HepG2 (cell line): ENCODE results near the gene ZNF276. TPM values are rescaled to one million over a fixed set of nuclear protein-coding genes. Genes with fewer than 3 reads are reported as not detected.

ENCODE experiments used
- ATAC-seq: fragments of 200-7000 bp; cut with Tn5 transposase; 3 replicates; pipeline ENCODE4 v1.9.1; 2020; ENCODE audit warnings: mild to moderate bottlenecking, moderate library complexity
- BruUV-seq: library from RNA; stranded (reverse); fragments of 400-500 nt; replicated peaks from 2 replicates; lab custom pipeline; 2021; lab: Mats Ljungman, UMichigan
- CTCF ChIA-PET: fragments of 300-600 bp; formaldehyde crosslinking; extraction: SDS; loops from one replicate; lab custom pipeline; 2021; ENCODE audit warnings: low total read pairs, inconsistent platforms, low intra/inter-chr PET ratio; lab: Yijun Ruan, JAX
- POLR2A ChIA-PET: fragments of 350-600 bp; sonication (Branson Sonifier 250); formaldehyde crosslinking; loops from one replicate; lab custom pipeline; 2020; ENCODE audit warnings: antibody characterized with exemption, inconsistent platforms; lab: Yijun Ruan, JAX
- DNase-seq: peaks from one replicate; pipeline ENCODE4 v3.0.0-alpha.2; 2015; ENCODE audit warnings: low spot score
- FAIRE-seq: peaks from 3 replicates; lab custom pipeline; 2011; peaks lifted over from hg19 to GRCh38; lab: Jason Lieb, UNC
- H2AFZ ChIP-seq: one replicate; pipeline ENCODE4 v1.6.1; 2011; ENCODE audit warnings: low read length, inconsistent platforms
- H3K27ac ChIP-seq: fragments of 300-600 bp; 3 replicates; pipeline ENCODE4 v1.8.0; 2011; ENCODE audit warnings: mixed run types, mild to moderate bottlenecking, mixed read lengths, low read length, inconsistent platforms; ENCODE audit not compliant: insufficient read depth; ENCODE audit errors: extremely low read length
- H3K27me3 ChIP-seq, 2 experiments: fragments of 200-600 bp in 1 of 2; 2 replicates in 1 of 2; 3 replicates in 1 of 2; pipeline versions ENCODE4 v1.6.0 to v1.8.0; 2011; ENCODE audit warnings: low read length in 2 of 2, mild to moderate bottlenecking in 2 of 2, moderate library complexity in 2 of 2, inconsistent platforms in 1 of 2; ENCODE audit not compliant: insufficient read depth in 2 of 2, control insufficient read depth in 1 of 2
- H3K36me3 ChIP-seq, 2 experiments: fragments of 200-600 bp in 1 of 2; replicated peaks in 1 of 2; 2 replicates in 1 of 2; 3 replicates in 1 of 2; pipeline versions ENCODE4 v1.5.1 to v1.8.0; 2011; ENCODE audit warnings: low read length in 2 of 2, inconsistent platforms in 1 of 2; ENCODE audit not compliant: insufficient read depth in 2 of 2, control insufficient read depth in 1 of 2
- H3K4me1 ChIP-seq: 2 replicates; pipeline ENCODE4 v1.5.1; 2012; ENCODE audit warnings: low read length, inconsistent platforms; ENCODE audit not compliant: insufficient read depth
- H3K4me2 ChIP-seq: 2 replicates; pipeline ENCODE4 v1.6.0; 2011; ENCODE audit warnings: low read depth, low read length, inconsistent platforms
- H3K4me3 ChIP-seq, 3 experiments: fragments of 200-600 bp in 1 of 3; sonication (generic), shearing (Covaris generic) in 1 of 3; replicated peaks in 1 of 3; 2 replicates each; pipeline ENCODE4 v1.5.1; 2011 to 2016; ENCODE audit warnings: low read length in 3 of 3, inconsistent platforms in 2 of 3, low read depth in 2 of 3, mild to moderate bottlenecking in 2 of 3, control low read depth in 1 of 3, mixed read lengths in 1 of 3; ENCODE audit not compliant: insufficient read depth in 1 of 3
- H3K79me2 ChIP-seq: one replicate; pipeline ENCODE4 v1.6.1; 2011; ENCODE audit warnings: low read length, inconsistent platforms; ENCODE audit not compliant: insufficient read depth
- H3K9ac ChIP-seq: 2 replicates; pipeline ENCODE4 v1.6.0; 2011; ENCODE audit warnings: mild to moderate bottlenecking, low read depth, low read length, inconsistent platforms; ENCODE audit not compliant: insufficient read depth
- H3K9me3 ChIP-seq: 2 replicates; pipeline ENCODE4 v1.5.1; 2012; ENCODE audit warnings: mild to moderate bottlenecking, low read length
- H4K20me1 ChIP-seq: 2 replicates; pipeline ENCODE4 v1.6.0; 2011; ENCODE audit warnings: inconsistent platforms, mild to moderate bottlenecking, low read length, moderate library complexity; ENCODE audit not compliant: insufficient read depth
- CENPT ChIP-seq: sonication (generic); formaldehyde crosslinking; IDR thresholded peaks from 2 replicates; pipeline ENCODE4 v1.8.0; 2022; ENCODE audit warnings: low read depth, mild to moderate bottlenecking, moderate library complexity, missing genetic modification reagents
- E2F5 ChIP-seq: sonication (generic); formaldehyde crosslinking; conservative IDR thresholded peaks from 2 replicates; pipeline ENCODE4 v1.4.0; 2020; ENCODE audit warnings: missing genetic modification reagents
- JUND ChIP-seq: sonication (generic); formaldehyde crosslinking; IDR thresholded peaks from 2 replicates; pipeline ENCODE4 v1.8.0; 2022; ENCODE audit warnings: mild to moderate bottlenecking, missing genetic modification reagents
- NPAS2 ChIP-seq: sonication (generic); formaldehyde crosslinking; IDR thresholded peaks from 2 replicates; pipeline ENCODE4 v1.8.0; 2022; ENCODE audit warnings: mild to moderate bottlenecking, missing genetic modification reagents, borderline replicate concordance
- RFX3 ChIP-seq: IDR thresholded peaks from 2 replicates; pipeline ENCODE4 v1.6.1; 2016; ENCODE audit warnings: missing biosample characterization, missing genetic modification reagents
- ZNF121 ChIP-seq: sonication (generic); formaldehyde crosslinking; IDR thresholded peaks from 2 replicates; pipeline ENCODE4 v1.5.0; 2020; ENCODE audit warnings: mild to moderate bottlenecking, missing genetic modification reagents
- WGBS: methylation state at CpG from one replicate; pipeline ENCODE4 v1.1.6; 2017; ENCODE audit warnings: low lambda C conversion rate; 5-methylcytosine and 5-hydroxymethylcytosine counted together
- in situ Hi-C: cut with HindIII; loops from 2 replicates; pipeline ENCODE4 v1.10.0; 2017; ENCODE audit warnings: low pct_unique_long_range_greater_than_20kb; ENCODE audit not compliant: extremely low pct_ligation_motif_present
- intact Hi-C: fragments of 100-400 bp; cut with micrococcal nuclease; formaldehyde crosslinking; loops from one replicate; pipeline ENCODE4 v1.10.0; 2022; ENCODE audit not compliant: unreplicated experiment
- polyA plus RNA-seq, 8 experiments: library from polyadenylated mRNA; depleted of rRNA in 3 of 8; stranded (reverse) in 7 of 8; unstranded in 1 of 8; fragments of >200 nt; fragmentation: Illumina TruSeq in 4 of 8; extraction: Trizol in 4 of 8; gene quantifications; 2 replicates each; pipeline versions ENCODE4 v1.2.1 to v1.2.3, GENCODE V29; 2011 to 2016; ENCODE audit warnings: low read depth in 4 of 8, missing spikeins in 1 of 8, mixed read lengths in 1 of 8; ENCODE audit not compliant: insufficient read depth in 1 of 8
- total RNA-seq, 5 experiments: library from RNA; depleted of rRNA; stranded (reverse); fragments of >200 nt; fragmentation: Illumina TruSeq; extraction: Trizol; gene quantifications; 2 replicates each; pipeline ENCODE4 v1.2.3, GENCODE V29; 2016; ENCODE audit warnings: low read depth in 1 of 5
- TF ChIP-seq, protein P1 (sequence below): sonication (generic); formaldehyde crosslinking; conservative IDR thresholded peaks from 2 replicates; pipeline ENCODE4 v1.4.0; 2020; ENCODE audit warnings: missing genetic modification reagents

The ZNF276 gene
- total and polyA plus RNA-seq, 2 of the 13 experiments (the other 11 are each of a cell fraction or from before 2014, with no cell fraction given): 17.7 to 18.0 TPM

- TF ChIP-seq E2F5 (CRISPR knock-in tag) (0 out of 2 replicates have a peak, but pooled peaks have one; percentile 27), RFX3 (no peak), CENPT (no peak), JUND (no peak)
- TF ChIP-seq, protein P1, sequence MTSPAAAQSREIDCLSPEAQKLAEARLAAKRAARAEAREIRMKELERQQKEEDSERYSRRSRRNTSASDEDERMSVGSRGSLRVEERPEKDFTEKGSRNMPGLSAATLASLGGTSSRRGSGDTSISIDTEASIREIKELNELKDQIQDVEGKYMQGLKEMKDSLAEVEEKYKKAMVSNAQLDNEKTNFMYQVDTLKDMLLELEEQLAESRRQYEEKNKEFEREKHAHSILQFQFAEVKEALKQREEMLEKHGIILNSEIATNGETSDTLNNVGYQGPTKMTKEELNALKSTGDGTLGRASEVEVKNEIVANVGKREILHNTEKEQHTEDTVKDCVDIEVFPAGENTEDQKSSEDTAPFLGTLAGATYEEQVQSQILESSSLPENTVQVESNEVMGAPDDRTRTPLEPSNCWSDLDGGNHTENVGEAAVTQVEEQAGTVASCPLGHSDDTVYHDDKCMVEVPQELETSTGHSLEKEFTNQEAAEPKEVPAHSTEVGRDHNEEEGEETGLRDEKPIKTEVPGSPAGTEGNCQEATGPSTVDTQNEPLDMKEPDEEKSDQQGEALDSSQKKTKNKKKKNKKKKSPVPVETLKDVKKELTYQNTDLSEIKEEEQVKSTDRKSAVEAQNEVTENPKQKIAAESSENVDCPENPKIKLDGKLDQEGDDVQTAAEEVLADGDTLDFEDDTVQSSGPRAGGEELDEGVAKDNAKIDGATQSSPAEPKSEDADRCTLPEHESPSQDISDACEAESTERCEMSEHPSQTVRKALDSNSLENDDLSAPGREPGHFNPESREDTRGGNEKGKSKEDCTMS (CRISPR knock-in tag): no peak
These were observed 12.5 kb downstream of the ZNF276 start (continued) for GRCh38 chr16:89733792-89734191.

- H3K27me3 ChIP-seq: no peaks in the 10 kb centered on the region
- no peak overlapping the region for H3K9ac ChIP-seq
- WGBS: 97% methylated on average over 3 of the region's 3 CpGs
- ATAC-seq (no peak), FAIRE-seq (no peak), DNase-seq (no peak)
- no peaks in the 10 kb centered on the region for H3K9me3 ChIP-seq
- no peak overlapping the region for H3K4me2 ChIP-seq
- intact Hi-C loops: no loop called here
- no peak overlapping the region for H3K4me3 ChIP-seq
- POLR2A ChIA-PET: no interaction called here
- no peaks in the 10 kb centered on the region for H3K79me2 ChIP-seq
- no peaks in the 10 kb centered on the region for H3K4me1 ChIP-seq
- no TSS peak for BruUV-seq
- no peaks in the 10 kb centered on the region for H4K20me1 ChIP-seq
- TF ChIP-seq ZNF121 (CRISPR knock-in tag) (peak; percentile 60; the same call in 1 of the 2 replicates), NPAS2 (CRISPR knock-in tag) (no peak)
- CTCF ChIA-PET: no interaction called here
- peaks cover 47 to 84% of the 10 kb centered on the region in 2 experiments for H3K36me3 ChIP-seq
- H3K27ac ChIP-seq: no peak overlapping the region
- in situ Hi-C loops: no loop called here
- no peak overlapping the region for H2AFZ ChIP-seq
These were observed 15.2 kb downstream of the ZNF276 start for GRCh38 chr16:89736554-89736953.
